Peyer's patch (tissue), 4 donors: ENCODE measurements around the gene SPINT1. TPM values are rescaled to one million over a fixed set of nuclear protein-coding genes. Genes with fewer than 3 reads are reported as not detected.

Experiments used
- DNase-seq, 3 donors: peaks; one replicate each; pipeline ENCODE4 v3.0.0-alpha.2; 2017 to 2019
- H3K27ac ChIP-seq, 4 donors: fragments of 200-600 bp; sonication (generic); one replicate each; pipeline ENCODE4 v1.5.1; 2016 to 2019
- H3K27me3 ChIP-seq, 2 donors: fragments of 200-600 bp; sonication (generic); one replicate each; pipeline ENCODE4 v1.5.1; 2019
- H3K36me3 ChIP-seq, 3 donors: fragments of 200-600 bp; sonication (generic); one replicate each; pipeline ENCODE4 v1.5.1; 2016 to 2019
- H3K4me1 ChIP-seq, 4 donors: fragments of 200-600 bp; sonication (generic); one replicate each; pipeline ENCODE4 v1.5.1; 2016 to 2019
- H3K4me3 ChIP-seq, 4 donors: fragments of 200-600 bp; sonication (generic); 1 replicate in 3 of 4; 2 replicates in 1 of 4; pipeline ENCODE4 v1.5.1; 2016 to 2019; ENCODE audit warnings: mild to moderate bottlenecking in 1 of 4
- H3K9me3 ChIP-seq, 4 donors: fragments of 200-600 bp; sonication (generic); one replicate each; pipeline ENCODE4 v1.5.1; 2016 to 2019; ENCODE audit warnings: mild to moderate bottlenecking in 1 of 4
- CTCF ChIP-seq, 6 experiments: fragments of 450-650 bp in 4 of 6; fragments of 200-600 bp in 2 of 6; sonication (generic) in 1 of 6; IDR thresholded peaks; one replicate each; pipeline ENCODE4 v1.5.1; 2017 to 2019; ENCODE audit warnings: antibody characterized with exemption in 6 of 6, mild to moderate bottlenecking in 3 of 6, moderate library complexity in 1 of 6
- POLR2A ChIP-seq, 2 donors: fragments of 450-650 bp; IDR thresholded peaks; one replicate each; pipeline ENCODE4 v1.5.1; 2017; ENCODE audit warnings: antibody characterized with exemption in 2 of 2, mild to moderate bottlenecking in 2 of 2, moderate library complexity in 2 of 2
- total RNA-seq, 4 donors: library from RNA; depleted of rRNA; stranded (reverse); fragments of >200 nt; gene quantifications; one replicate each; pipeline ENCODE4 v1.1.0, GENCODE V29; 2016

SPINT1 gene
- total RNA-seq, 4 donors from 2014 or later, result 103 to 991 (median 784) TPM

- TF ChIP-seq POLR2A (IDR thresholded peaks at IDR 0.05) (no peak), CTCF (IDR thresholded peaks at IDR 0.05) (no peak)
- Histone ChIP-seq H3K27ac (no peak overlapping the region), H3K27me3 (no peaks in the 10 kb centered on the region), H3K4me1 (peaks cover 0 to 11% (median 0%) of the 10 kb centered on the region in 4 donors), H3K9me3 (no peaks in the 10 kb centered on the region), H3K4me3 (no peak overlapping the region), H3K36me3 (no peaks in the 10 kb centered on the region)
- DNase-seq, result no peak
Observed at GRCh38 chr15:40863660-40864270, 19.9 kb downstream of the SPINT1 start.

GRCh38 chr15:40867199-40867598, 23.4 kb downstream of the SPINT1 start:
- H3K27ac ChIP-seq, result no peak overlapping the region
- H3K4me1 ChIP-seq, result peaks cover 0 to 6% (median 0%) of the 10 kb centered on the region in 4 donors
- no peak overlapping the region for H3K4me3 ChIP-seq
- no peaks in the 10 kb centered on the region for H3K27me3 ChIP-seq
- H3K9me3 ChIP-seq, result no peaks in the 10 kb centered on the region
- TF ChIP-seq POLR2A (IDR thresholded peaks at IDR 0.05), result no peak
- no peak for TF ChIP-seq CTCF (IDR thresholded peaks at IDR 0.05)
- H3K36me3 ChIP-seq, result no peaks in the 10 kb centered on the region
- no peak for DNase-seq

- Histone ChIP-seq H3K27me3 (no peaks in the 10 kb centered on the region), H3K36me3 (no peaks in the 10 kb centered on the region), H3K4me1 (peaks cover 0 to 16% (median 0%) of the 10 kb centered on the region in 4 donors), H3K9me3 (no peaks in the 10 kb centered on the region), H3K4me3 (no peak overlapping the region), H3K27ac (no peak overlapping the region)
- TF ChIP-seq CTCF (IDR thresholded peaks at IDR 0.05) (no peak), POLR2A (IDR thresholded peaks at IDR 0.05) (no peak)
- no peak for DNase-seq
Observed at GRCh38 chr15:40869686-40870085, 25.8 kb downstream of the SPINT1 start.

GRCh38 chr15:40870716-40871115, 26.9 kb downstream of the SPINT1 start:
- Histone ChIP-seq H3K4me1 (peaks cover 0 to 16% (median 0%) of the 10 kb centered on the region in 4 donors), H3K9me3 (no peaks in the 10 kb centered on the region), H3K27me3 (no peaks in the 10 kb centered on the region), H3K36me3 (no peaks in the 10 kb centered on the region), H3K4me3 (no peak overlapping the region), H3K27ac (no peak overlapping the region)
- TF ChIP-seq CTCF (IDR thresholded peaks at IDR 0.05) (no peak), POLR2A (IDR thresholded peaks at IDR 0.05) (no peak)
- DNase-seq, result no peak

- no peak overlapping the region for H3K27ac ChIP-seq
- H3K36me3 ChIP-seq, result no peaks in the 10 kb centered on the region
- DNase-seq, result peak in 2 of 3 donors; percentile 64 to 69
- no peak for TF ChIP-seq CTCF (IDR thresholded peaks at IDR 0.05)
- no peaks in the 10 kb centered on the region for H3K9me3 ChIP-seq
- peaks cover 0 to 16% (median 0%) of the 10 kb centered on the region in 4 donors for H3K4me1 ChIP-seq
- H3K27me3 ChIP-seq, result no peaks in the 10 kb centered on the region
- no peak overlapping the region for H3K4me3 ChIP-seq
Observed at GRCh38 chr15:40871749-40872617, 28.1 kb downstream of the SPINT1 start.
